Measurements from ENCODE around the gene C1QTNF2.
A peak's percentile ranks its signal among the peaks of the same experiment; 100 is the strongest.

C1QTNF2 gene, protein sequence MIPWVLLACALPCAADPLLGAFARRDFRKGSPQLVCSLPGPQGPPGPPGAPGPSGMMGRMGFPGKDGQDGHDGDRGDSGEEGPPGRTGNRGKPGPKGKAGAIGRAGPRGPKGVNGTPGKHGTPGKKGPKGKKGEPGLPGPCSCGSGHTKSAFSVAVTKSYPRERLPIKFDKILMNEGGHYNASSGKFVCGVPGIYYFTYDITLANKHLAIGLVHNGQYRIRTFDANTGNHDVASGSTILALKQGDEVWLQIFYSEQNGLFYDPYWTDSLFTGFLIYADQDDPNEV

DNA sequence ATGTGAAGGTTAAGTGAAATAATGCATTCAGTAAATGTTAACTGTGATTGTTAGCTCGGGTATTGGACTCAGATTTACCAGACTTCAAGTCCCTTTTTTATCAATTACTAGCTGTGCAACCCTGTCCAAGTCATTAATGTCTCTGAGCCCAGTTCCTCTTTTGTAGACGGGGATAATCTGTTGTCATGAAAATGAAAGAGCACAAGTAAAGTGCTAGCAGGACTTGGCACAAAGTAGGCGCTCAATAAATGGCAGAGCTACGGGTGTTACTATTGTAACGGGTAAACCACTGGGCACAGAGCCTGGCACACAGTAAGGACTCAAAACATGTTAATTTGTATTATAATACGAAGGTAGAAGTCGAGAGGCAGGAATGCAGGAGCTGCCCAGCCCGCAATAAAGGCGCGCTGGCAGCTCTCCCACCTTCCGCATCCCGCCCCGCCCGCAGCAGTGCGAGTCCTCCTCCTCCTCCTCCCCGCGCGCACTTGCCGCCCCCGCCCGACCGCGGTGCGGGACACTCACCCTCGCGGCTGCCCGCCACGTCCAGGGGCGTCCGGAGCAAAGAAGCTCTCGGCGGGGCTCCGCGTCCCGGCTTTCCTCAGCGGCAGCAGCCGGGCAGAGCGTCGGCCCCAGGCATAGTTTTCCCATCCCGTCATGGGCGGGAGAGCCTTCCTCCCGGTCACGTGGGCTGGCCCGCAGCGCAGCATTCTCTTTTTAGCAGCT lies at the start of gene C1QTNF2:
C1QTNF2 (minus strand) TSS at position 637 of the 723 bp plus-strand sequence. CDS start 15,615 bp downstream, outside the sequence.
- DNase-seq (ENCODE audit: low read depth in 1 of 2, low spot score in 1 of 2), result peak; percentile 43 to 60
- TF ChIP-seq JUND (IDR thresholded peaks at IDR 0.05; ENCODE audit: low read depth), result no peak
- in situ Hi-C loops (cut with HindIII; ENCODE audit: low pct_unique_long_range_greater_than_20kb, low sequenced_read_pairs), result no loop called here

DNA sequence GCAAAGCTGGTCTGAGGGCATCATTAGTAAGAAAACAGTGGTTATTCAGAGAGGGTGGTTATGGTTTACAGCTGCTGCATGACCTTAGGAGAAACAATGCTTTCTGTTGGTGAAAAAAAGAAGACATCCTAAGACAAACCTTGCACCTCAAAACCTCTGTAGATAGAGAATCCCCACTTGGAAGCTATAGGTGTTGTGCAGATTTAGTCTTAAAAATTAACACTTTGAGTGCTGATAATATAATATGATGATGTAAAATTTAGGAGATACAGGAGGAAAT lies 49.8 kb upstream of the C1QTNF2 start:
- no peak for TF ChIP-seq JUND (IDR thresholded peaks at IDR 0.05; ENCODE audit: low read depth)
- in situ Hi-C loops (cut with HindIII; ENCODE audit: low pct_unique_long_range_greater_than_20kb, low sequenced_read_pairs), result no loop called here
- no peak for DNase-seq (ENCODE audit: low read depth in 1 of 2, low spot score in 1 of 2)

GRCh38 chr5:160419458-160420330 lies 49.3 kb upstream of the C1QTNF2 start:
- in situ Hi-C loops (cut with HindIII; ENCODE audit: low pct_unique_long_range_greater_than_20kb, low sequenced_read_pairs), result no loop called here
- DNase-seq (ENCODE audit: low read depth in 1 of 2, low spot score in 1 of 2), result no peak
- TF ChIP-seq JUND (IDR thresholded peaks at IDR 0.05; ENCODE audit: low read depth), result no peak

- TF ChIP-seq JUND (IDR thresholded peaks at IDR 0.05; ENCODE audit: low read depth), result no peak
- in situ Hi-C loops (cut with HindIII; ENCODE audit: low pct_unique_long_range_greater_than_20kb, low sequenced_read_pairs), result no loop called here
- DNase-seq (ENCODE audit: low read depth in 1 of 2, low spot score in 1 of 2), result peak; percentile 70 to 98
Observed at GRCh38 chr5:160418561-160419457, 48.4 kb upstream of the C1QTNF2 start, which contains the start of gene SLU7. Gene SLU7 (minus strand): TSS chr5:160419081. CDS start chr5:160415294, 3,787 bp downstream.

DNA sequence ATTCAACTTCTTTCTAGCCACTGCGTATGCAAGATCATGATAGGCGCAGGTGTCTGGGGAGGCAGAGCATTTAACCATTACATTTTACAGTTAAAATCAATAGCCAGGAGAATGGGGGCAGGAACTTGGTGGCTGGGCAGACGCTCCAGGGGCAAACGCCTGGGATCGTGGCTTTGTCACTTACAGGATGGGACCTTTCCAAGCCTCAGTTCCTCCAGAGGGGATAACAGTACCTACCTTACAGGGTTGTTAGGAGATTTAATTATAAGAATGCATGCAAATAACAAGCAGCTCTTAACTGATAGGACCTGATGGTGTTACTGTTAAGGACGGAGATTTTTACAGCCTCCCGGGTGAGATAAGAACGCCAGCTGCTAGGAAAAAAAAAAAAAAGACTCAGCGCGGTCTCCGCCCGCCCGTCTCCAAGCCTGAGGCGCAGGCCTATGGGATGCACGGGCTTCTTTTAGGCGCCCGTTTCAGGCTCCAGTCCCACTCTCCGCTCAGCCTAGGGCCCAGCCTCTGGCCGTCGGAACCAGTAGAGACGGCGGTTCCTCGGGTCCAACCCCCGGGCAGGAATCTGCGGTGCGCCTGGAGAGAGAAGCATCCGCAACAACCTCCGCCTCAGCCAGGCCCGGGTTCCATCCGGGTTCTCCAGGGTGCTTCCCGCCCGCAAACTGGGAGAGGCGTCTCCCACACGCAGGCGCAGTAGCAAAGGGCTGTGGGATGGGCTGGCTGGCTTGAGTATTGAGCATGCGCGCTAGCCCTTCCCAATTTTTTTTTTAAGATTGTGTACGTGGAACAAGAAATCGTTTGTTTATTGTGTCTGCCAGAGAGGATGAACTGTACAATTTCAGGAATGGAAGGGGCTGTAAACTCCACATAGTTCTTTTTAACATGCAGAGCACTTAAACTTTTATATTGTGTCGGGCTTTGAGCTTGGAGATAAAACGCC lies 29.3 kb upstream of the C1QTNF2 start, which contains the start of gene FAM200C:
FAM200C (minus strand) TSS at position 653 of the 952 bp plus-strand sequence. CDS start 4,564 bp downstream, outside the sequence.
- no peak for TF ChIP-seq JUND (IDR thresholded peaks at IDR 0.05; ENCODE audit: low read depth)
- DNase-seq (ENCODE audit: low read depth in 1 of 2, low spot score in 1 of 2), result peak; percentile 86 to 96
- in situ Hi-C loops (cut with HindIII; ENCODE audit: low pct_unique_long_range_greater_than_20kb, low sequenced_read_pairs), result no loop called here

GRCh38 chr5:160398806-160399205 lies 28.4 kb upstream of the C1QTNF2 start:
- in situ Hi-C loops (cut with HindIII; ENCODE audit: low pct_unique_long_range_greater_than_20kb, low sequenced_read_pairs), result no loop called here
- no peak for DNase-seq (ENCODE audit: low read depth in 1 of 2, low spot score in 1 of 2)
- no peak for TF ChIP-seq JUND (IDR thresholded peaks at IDR 0.05; ENCODE audit: low read depth)

GRCh38 chr5:160397492-160397891 lies 27.1 kb upstream of the C1QTNF2 start:
- no peak for TF ChIP-seq JUND (IDR thresholded peaks at IDR 0.05; ENCODE audit: low read depth)
- in situ Hi-C loops (cut with HindIII; ENCODE audit: low pct_unique_long_range_greater_than_20kb, low sequenced_read_pairs), result no loop called here
- DNase-seq (ENCODE audit: low read depth in 1 of 2, low spot score in 1 of 2), result no peak

GRCh38 chr5:160395111-160395510 lies 24.7 kb upstream of the C1QTNF2 start:
- in situ Hi-C loops (cut with HindIII; ENCODE audit: low pct_unique_long_range_greater_than_20kb, low sequenced_read_pairs), result no loop called here
- TF ChIP-seq JUND (IDR thresholded peaks at IDR 0.05; ENCODE audit: low read depth), result no peak
- no peak for DNase-seq (ENCODE audit: low read depth in 1 of 2, low spot score in 1 of 2)

- peak in 1 of 2 experiments; percentile 46 for DNase-seq (ENCODE audit: low read depth in 1 of 2, low spot score in 1 of 2)
Observed at GRCh38 chr5:160390787-160391696, 20.6 kb upstream of the C1QTNF2 start.

GRCh38 chr5:160387445-160387844 lies 17.0 kb upstream of the C1QTNF2 start:
- in situ Hi-C loops (cut with HindIII; ENCODE audit: low pct_unique_long_range_greater_than_20kb, low sequenced_read_pairs), result no loop called here
- TF ChIP-seq JUND (IDR thresholded peaks at IDR 0.05; ENCODE audit: low read depth), result no peak
- no peak for DNase-seq (ENCODE audit: low read depth in 1 of 2, low spot score in 1 of 2)

More at GRCh38 chr5:160390787-160391696, 20.6 kb upstream of the C1QTNF2 start:
- TF ChIP-seq JUND (IDR thresholded peaks at IDR 0.05; ENCODE audit: low read depth), result no peak
- in situ Hi-C loops (cut with HindIII; ENCODE audit: low pct_unique_long_range_greater_than_20kb, low sequenced_read_pairs), result no loop called here

Data from T47D (cell line).